ENCODE data around the gene RDH8. TPM values are rescaled to one million over a fixed set of nuclear protein-coding genes. Genes with fewer than 3 reads are reported as not detected.
A peak's percentile ranks its signal among the peaks of the same experiment; 100 is the strongest.

The RDH8 gene
- total RNA-seq, 1 experiment from 2014 or later: not detected

DNA sequence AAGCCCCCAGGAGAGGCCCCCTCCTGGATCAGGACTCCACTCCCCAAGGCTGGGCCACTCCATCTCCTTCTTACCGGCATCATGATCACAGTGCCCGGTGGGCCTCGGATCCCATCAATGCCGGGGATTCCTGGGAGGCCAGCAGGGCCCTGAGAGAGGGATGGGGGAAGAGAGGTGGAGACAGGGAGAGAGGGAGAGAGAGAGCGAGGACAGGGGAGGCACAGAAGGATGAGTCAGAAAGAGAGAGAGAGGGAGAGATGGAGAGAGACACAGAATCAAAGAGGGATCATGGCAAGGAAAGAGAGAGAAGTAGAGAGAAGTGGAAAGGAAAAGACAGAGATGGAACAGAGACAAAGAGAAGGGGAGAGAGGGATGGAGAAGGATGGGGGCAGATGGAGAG, 16.7 kb upstream of the RDH8 start:
- H3K36me3 ChIP-seq (ENCODE audit: control insufficient read depth, insufficient read depth, low read length): no peaks in the 10 kb centered on the region
- no peak for DNase-seq
- H3K27me3 ChIP-seq (replicated peaks; ENCODE audit: control insufficient read depth, insufficient read depth, low read length): no peaks in the 10 kb centered on the region
- POLR2A ChIA-PET: no interaction called here
- TF ChIP-seq CTCF (IDR thresholded peaks at IDR 0.05; ENCODE audit: insufficient read depth in 1 of 2, low read depth in 1 of 2, low read length in 1 of 2, severe bottlenecking in 1 of 2, unreplicated experiment in 1 of 2): no peak
- no peak overlapping the region for H3K4me3 Mint-ChIP-seq (ENCODE audit: unreplicated experiment)
- no peaks in the 10 kb centered on the region for H3K4me1 ChIP-seq
- CTCF ChIA-PET: no interaction called here
- intact Hi-C loops (cut with micrococcal nuclease; ENCODE audit: unreplicated experiment): no loop called here
- no peaks in the 10 kb centered on the region for H3K36me3 Mint-ChIP-seq (ENCODE audit: insufficient read depth, unreplicated experiment)
- no peaks in the 10 kb centered on the region for H3K9me3 Mint-ChIP-seq (ENCODE audit: unreplicated experiment)
- H3K4me1 Mint-ChIP-seq (ENCODE audit: low read depth, unreplicated experiment): no peaks in the 10 kb centered on the region
- no peak overlapping the region for H3K27ac Mint-ChIP-seq (ENCODE audit: unreplicated experiment)
- peaks cover 19% of the 10 kb centered on the region for H3K27me3 Mint-ChIP-seq (ENCODE audit: insufficient read depth, unreplicated experiment)
- no peak overlapping the region for H3K4me3 ChIP-seq (ENCODE audit: low read depth, low read length)
- no peaks in the 10 kb centered on the region for H3K9me3 ChIP-seq
- no TSS peak for BruUV-seq (replicated peaks)

- peak; percentile 64 to 81 for TF ChIP-seq CTCF (IDR thresholded peaks at IDR 0.05; ENCODE audit: insufficient read depth in 1 of 2, low read depth in 1 of 2, low read length in 1 of 2, severe bottlenecking in 1 of 2, unreplicated experiment in 1 of 2)
- intact Hi-C loops (cut with micrococcal nuclease; ENCODE audit: unreplicated experiment): loop anchor here (1.0 kb wide), 1 partner anchor 66 kb away; no protein-coding TSS in a partner anchor
- CTCF ChIA-PET: interaction anchor here (0.6 to 1.3 kb wide), 19 partner anchors 8 to 964 kb away, joined by 3 to 34 read pairs (median 4); no protein-coding TSS in a partner anchor
These were observed 13.0 kb upstream of the RDH8 start for GRCh38 chr19:10000171-10000826.

GRCh38 chr19:10001899-10002298, 11.4 kb upstream of the RDH8 start:
- no peaks in the 10 kb centered on the region for H3K27me3 ChIP-seq (replicated peaks; ENCODE audit: control insufficient read depth, insufficient read depth, low read length)
- Mint-ChIP-seq H3K4me3 (ENCODE audit: unreplicated experiment) (no peak overlapping the region), H3K27me3 (ENCODE audit: insufficient read depth, unreplicated experiment) (peaks cover 16% of the 10 kb centered on the region), H3K9me3 (ENCODE audit: unreplicated experiment) (no peaks in the 10 kb centered on the region), H3K4me1 (ENCODE audit: low read depth, unreplicated experiment) (no peaks in the 10 kb centered on the region), H3K36me3 (ENCODE audit: insufficient read depth, unreplicated experiment) (no peaks in the 10 kb centered on the region), H3K27ac (ENCODE audit: unreplicated experiment) (no peak overlapping the region)
- peak; percentile 47 to 49 for DNase-seq
- no peak overlapping the region for H3K4me3 ChIP-seq (ENCODE audit: low read depth, low read length)
- no peaks in the 10 kb centered on the region for H3K36me3 ChIP-seq (ENCODE audit: control insufficient read depth, insufficient read depth, low read length)
- ChIA-PET POLR2A (no interaction called here), CTCF (interaction anchor here (1.2 kb wide), 1 partner anchor 26 kb away, joined by 4 read pairs; no protein-coding TSS in a partner anchor)
- no peaks in the 10 kb centered on the region for H3K4me1 ChIP-seq
- peak in 1 of 2 experiments; percentile 41 for TF ChIP-seq CTCF (IDR thresholded peaks at IDR 0.05; ENCODE audit: insufficient read depth in 1 of 2, low read depth in 1 of 2, low read length in 1 of 2, severe bottlenecking in 1 of 2, unreplicated experiment in 1 of 2)
- no peaks in the 10 kb centered on the region for H3K9me3 ChIP-seq
- intact Hi-C loops (cut with micrococcal nuclease; ENCODE audit: unreplicated experiment): no loop called here
- BruUV-seq (replicated peaks): no TSS peak

More at GRCh38 chr19:10000171-10000826, 13.0 kb upstream of the RDH8 start:
- Mint-ChIP-seq H3K36me3 (ENCODE audit: insufficient read depth, unreplicated experiment) (no peaks in the 10 kb centered on the region), H3K27me3 (ENCODE audit: insufficient read depth, unreplicated experiment) (peaks cover 19% of the 10 kb centered on the region), H3K4me1 (ENCODE audit: low read depth, unreplicated experiment) (no peaks in the 10 kb centered on the region), H3K27ac (ENCODE audit: unreplicated experiment) (no peak overlapping the region), H3K9me3 (ENCODE audit: unreplicated experiment) (no peaks in the 10 kb centered on the region), H3K4me3 (ENCODE audit: unreplicated experiment) (no peak overlapping the region)
- no peaks in the 10 kb centered on the region for H3K27me3 ChIP-seq (replicated peaks; ENCODE audit: control insufficient read depth, insufficient read depth, low read length)
- H3K36me3 ChIP-seq (ENCODE audit: control insufficient read depth, insufficient read depth, low read length): no peaks in the 10 kb centered on the region
- no peaks in the 10 kb centered on the region for H3K9me3 ChIP-seq
- BruUV-seq (replicated peaks): no TSS peak
- H3K4me1 ChIP-seq: no peaks in the 10 kb centered on the region
- peak; percentile 65 to 76 for DNase-seq
- H3K4me3 ChIP-seq (ENCODE audit: low read depth, low read length): no peak overlapping the region
- POLR2A ChIA-PET: interaction anchor here (0.6 kb wide), 2 partner anchors 604 to 1507 kb away, joined by 4 to 5 read pairs; no protein-coding TSS in a partner anchor
